Nephron progenitor cell (in vitro differentiated cells): ENCODE measurements around the gene IQCM.

ENCODE experiments used
- DNase-seq: peaks from one replicate; pipeline ENCODE4 v3.0.0; 2021
- H3K27ac Mint-ChIP-seq: 2 replicates; pipeline ENCODE4 v1.8.0; 2021; ENCODE audit warnings: mild to moderate bottlenecking, moderate library complexity, mixed read lengths
- H3K27me3 Mint-ChIP-seq: 2 replicates; pipeline ENCODE4 v1.8.0; 2021; ENCODE audit warnings: mild to moderate bottlenecking, low read depth, mixed read lengths; ENCODE audit not compliant: poor library complexity
- H3K36me3 Mint-ChIP-seq: 2 replicates; pipeline ENCODE4 v1.8.0; 2021; ENCODE audit warnings: low read depth, mixed read lengths
- H3K4me1 Mint-ChIP-seq: 2 replicates; pipeline ENCODE4 v1.8.0; 2021; ENCODE audit warnings: mixed read lengths
- H3K4me3 Mint-ChIP-seq: 2 replicates; pipeline ENCODE4 v1.8.0; 2021; ENCODE audit warnings: mild to moderate bottlenecking, moderate library complexity, mixed read lengths
- H3K9me3 Mint-ChIP-seq: 2 replicates; pipeline ENCODE4 v1.8.0; 2021; ENCODE audit warnings: mild to moderate bottlenecking, moderate library complexity, mixed read lengths
- TF ChIP-seq, protein P1 (sequence below): fragments of 200-600 bp; sonication (generic); IDR thresholded peaks from 2 replicates; pipeline ENCODE4 v1.5.0; 2021; ENCODE audit warnings: antibody characterized with exemption

Gene IQCM

DNA sequence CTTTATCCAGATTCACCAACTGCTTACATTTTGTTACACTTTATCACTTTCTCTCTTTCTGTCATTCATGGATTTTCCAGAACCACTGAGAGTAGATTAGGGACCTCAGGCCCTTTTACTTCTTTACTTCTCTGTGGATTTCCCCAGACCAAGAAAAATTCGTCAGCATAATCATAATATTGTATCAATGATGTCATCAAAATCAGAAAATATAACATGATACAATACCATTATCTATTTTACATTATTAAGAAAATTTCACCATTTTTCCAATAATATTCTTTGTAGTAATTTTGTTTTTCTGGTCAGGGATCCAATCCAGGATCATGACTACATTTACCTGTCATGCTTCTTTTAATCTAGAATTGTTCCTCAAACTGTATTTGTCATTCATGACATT, 494.2 kb downstream of the IQCM start:
- no peaks in the 10 kb centered on the region for H3K4me1 Mint-ChIP-seq

DNA sequence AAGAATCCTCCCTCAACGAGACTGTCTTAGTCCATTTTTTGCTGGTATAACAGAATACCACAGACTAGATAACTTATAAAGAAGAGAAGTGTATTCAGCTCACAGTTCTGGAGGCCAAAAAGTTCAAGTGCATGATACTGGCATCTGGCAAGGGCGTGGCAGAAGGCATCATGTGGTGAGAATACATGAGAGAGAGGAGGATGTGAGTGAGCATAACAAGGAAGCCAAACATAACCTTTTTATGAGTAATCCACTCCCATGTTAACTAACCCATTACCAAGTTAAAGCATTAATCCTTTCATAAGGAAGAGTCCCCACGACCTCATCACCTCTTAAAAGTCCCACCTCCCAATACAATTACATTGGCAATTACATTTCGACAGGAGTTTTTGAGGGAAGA, 504.6 kb downstream of the IQCM start:
- no peaks in the 10 kb centered on the region for H3K9me3 Mint-ChIP-seq
- no peaks in the 10 kb centered on the region for H3K27me3 Mint-ChIP-seq
- TF ChIP-seq, protein P1, sequence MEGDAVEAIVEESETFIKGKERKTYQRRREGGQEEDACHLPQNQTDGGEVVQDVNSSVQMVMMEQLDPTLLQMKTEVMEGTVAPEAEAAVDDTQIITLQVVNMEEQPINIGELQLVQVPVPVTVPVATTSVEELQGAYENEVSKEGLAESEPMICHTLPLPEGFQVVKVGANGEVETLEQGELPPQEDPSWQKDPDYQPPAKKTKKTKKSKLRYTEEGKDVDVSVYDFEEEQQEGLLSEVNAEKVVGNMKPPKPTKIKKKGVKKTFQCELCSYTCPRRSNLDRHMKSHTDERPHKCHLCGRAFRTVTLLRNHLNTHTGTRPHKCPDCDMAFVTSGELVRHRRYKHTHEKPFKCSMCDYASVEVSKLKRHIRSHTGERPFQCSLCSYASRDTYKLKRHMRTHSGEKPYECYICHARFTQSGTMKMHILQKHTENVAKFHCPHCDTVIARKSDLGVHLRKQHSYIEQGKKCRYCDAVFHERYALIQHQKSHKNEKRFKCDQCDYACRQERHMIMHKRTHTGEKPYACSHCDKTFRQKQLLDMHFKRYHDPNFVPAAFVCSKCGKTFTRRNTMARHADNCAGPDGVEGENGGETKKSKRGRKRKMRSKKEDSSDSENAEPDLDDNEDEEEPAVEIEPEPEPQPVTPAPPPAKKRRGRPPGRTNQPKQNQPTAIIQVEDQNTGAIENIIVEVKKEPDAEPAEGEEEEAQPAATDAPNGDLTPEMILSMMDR, result no peak
- no peaks in the 10 kb centered on the region for H3K36me3 Mint-ChIP-seq
- H3K27ac Mint-ChIP-seq, result no peak overlapping the region
- no peak overlapping the region for H3K4me3 Mint-ChIP-seq
- no peak for DNase-seq
- H3K4me1 Mint-ChIP-seq, result no peaks in the 10 kb centered on the region

More for the DNA sequence above, 494.2 kb downstream of the IQCM start:
- DNase-seq, result no peak
- Mint-ChIP-seq H3K27ac (no peak overlapping the region), H3K4me3 (no peak overlapping the region), H3K36me3 (no peaks in the 10 kb centered on the region), H3K9me3 (peaks cover 41% of the 10 kb centered on the region), H3K27me3 (no peaks in the 10 kb centered on the region)
- TF ChIP-seq, protein P1, result no peak

DNA sequence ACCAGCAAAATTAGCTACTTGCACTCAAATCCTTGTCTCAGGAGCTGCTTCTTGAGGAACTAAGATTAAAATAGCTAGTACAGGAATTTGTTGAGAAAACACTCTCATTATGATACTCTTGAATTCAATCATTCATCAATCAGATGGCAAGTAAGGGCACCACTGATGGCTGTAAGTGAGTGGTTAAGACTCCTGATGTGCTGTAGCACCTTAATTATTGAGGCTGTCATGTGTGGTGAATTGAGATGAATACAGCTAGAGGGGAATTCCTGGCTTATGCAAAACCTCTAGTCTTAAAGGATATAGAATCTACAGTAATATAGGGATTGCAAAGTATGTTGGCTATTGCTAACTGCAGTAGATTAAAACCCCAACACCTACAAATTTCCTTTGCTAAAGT, 509.1 kb downstream of the IQCM start:
- no peak overlapping the region for H3K4me3 Mint-ChIP-seq
- DNase-seq, result no peak
- H3K27me3 Mint-ChIP-seq, result no peaks in the 10 kb centered on the region
- no peak overlapping the region for H3K27ac Mint-ChIP-seq
- no peaks in the 10 kb centered on the region for H3K36me3 Mint-ChIP-seq
- TF ChIP-seq, protein P1, result no peak
- no peaks in the 10 kb centered on the region for H3K4me1 Mint-ChIP-seq
- H3K9me3 Mint-ChIP-seq, result no peaks in the 10 kb centered on the region
